GM12891 (cell line): Measurements from ENCODE around the gene AK4.

Source experiments
- PAX5 ChIP-seq: IDR thresholded peaks from 2 replicates; pipeline ENCODE4 v1.6.1; 2011; ENCODE audit warnings: low read length, moderate library complexity, mild to moderate bottlenecking; ENCODE audit not compliant: insufficient read depth, severe bottlenecking
- POLR2A ChIP-seq: IDR thresholded peaks from 2 replicates; pipeline ENCODE4 v1.6.1; 2011; ENCODE audit warnings: low read depth, low read length, control low read depth
- POLR2AphosphoS5 ChIP-seq: IDR thresholded peaks from 2 replicates; pipeline ENCODE4 v1.6.1; 2011; ENCODE audit warnings: low read depth, low read length, control low read depth
- SPI1 ChIP-seq: IDR thresholded peaks from 2 replicates; pipeline ENCODE4 v1.6.1; 2011; ENCODE audit warnings: low read depth, low read length, control low read depth
- TAF1 ChIP-seq: IDR thresholded peaks from 2 replicates; pipeline ENCODE4 v1.6.1; 2011; ENCODE audit warnings: low read depth, low read length, control low read depth

- no peak for TF ChIP-seq POLR2A
- no peak for TF ChIP-seq POLR2AphosphoS5
- no peak for TF ChIP-seq SPI1
- no peak for TF ChIP-seq PAX5
- no peak for TF ChIP-seq TAF1
Measured at GRCh38 chr1:65211331-65211730, 63.3 kb downstream of the AK4 start.
